Measurements from ENCODE around the gene HMGCL.
"Not testable (repeated sequence)": the region's sequence is repeated elsewhere in the genome, so short reads cannot be mapped to it uniquely, and the experiment has no call there.

Gene HMGCL

DNA sequence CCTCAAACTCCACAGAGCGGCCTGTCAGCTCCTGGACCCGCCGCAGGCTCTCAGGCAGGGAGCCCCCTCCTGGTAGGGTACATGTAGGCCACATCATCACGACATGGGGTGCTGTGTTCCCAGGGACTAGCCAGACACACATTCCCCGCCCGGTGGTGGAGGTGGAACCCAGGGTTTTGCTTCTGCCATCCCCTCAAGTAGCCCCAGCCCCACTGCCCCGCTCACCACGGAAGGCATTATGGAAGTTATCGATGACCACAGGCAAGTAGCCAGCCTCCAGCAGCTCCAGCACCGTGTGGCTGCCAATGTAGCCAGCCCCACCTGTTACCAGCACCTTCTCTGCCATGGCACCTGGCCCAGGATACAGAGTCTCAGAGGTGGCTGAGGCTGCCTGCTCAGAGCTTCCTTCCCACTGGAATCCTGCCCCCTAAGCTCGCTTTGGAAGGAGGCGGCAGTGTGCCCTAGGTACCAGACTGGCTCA is 26.5 kb downstream of the HMGCL start:
- TF ChIP-seq, protein P1, sequence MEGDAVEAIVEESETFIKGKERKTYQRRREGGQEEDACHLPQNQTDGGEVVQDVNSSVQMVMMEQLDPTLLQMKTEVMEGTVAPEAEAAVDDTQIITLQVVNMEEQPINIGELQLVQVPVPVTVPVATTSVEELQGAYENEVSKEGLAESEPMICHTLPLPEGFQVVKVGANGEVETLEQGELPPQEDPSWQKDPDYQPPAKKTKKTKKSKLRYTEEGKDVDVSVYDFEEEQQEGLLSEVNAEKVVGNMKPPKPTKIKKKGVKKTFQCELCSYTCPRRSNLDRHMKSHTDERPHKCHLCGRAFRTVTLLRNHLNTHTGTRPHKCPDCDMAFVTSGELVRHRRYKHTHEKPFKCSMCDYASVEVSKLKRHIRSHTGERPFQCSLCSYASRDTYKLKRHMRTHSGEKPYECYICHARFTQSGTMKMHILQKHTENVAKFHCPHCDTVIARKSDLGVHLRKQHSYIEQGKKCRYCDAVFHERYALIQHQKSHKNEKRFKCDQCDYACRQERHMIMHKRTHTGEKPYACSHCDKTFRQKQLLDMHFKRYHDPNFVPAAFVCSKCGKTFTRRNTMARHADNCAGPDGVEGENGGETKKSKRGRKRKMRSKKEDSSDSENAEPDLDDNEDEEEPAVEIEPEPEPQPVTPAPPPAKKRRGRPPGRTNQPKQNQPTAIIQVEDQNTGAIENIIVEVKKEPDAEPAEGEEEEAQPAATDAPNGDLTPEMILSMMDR (IDR thresholded peaks at IDR 0.05; ENCODE audit: low read depth, low read length, missing control alignments), result peak; percentile 19
- no peak for DNase-seq (ENCODE audit: extremely low read depth, low read depth)
- peak overlapping the region; percentile 73; the same call in 1 of the 2 replicates for H3K4me3 ChIP-seq (replicated peaks; ENCODE audit: low read depth, low read length)

- no peak for DNase-seq (ENCODE audit: extremely low read depth, low read depth)
- no peak overlapping the region for H3K4me3 ChIP-seq (replicated peaks; ENCODE audit: low read depth, low read length)
- TF ChIP-seq, protein P1 (IDR thresholded peaks at IDR 0.05; ENCODE audit: low read depth, low read length, missing control alignments), result no peak
Observed at GRCh38 chr1:23797478-23798448, 27.5 kb downstream of the HMGCL start.

DNA sequence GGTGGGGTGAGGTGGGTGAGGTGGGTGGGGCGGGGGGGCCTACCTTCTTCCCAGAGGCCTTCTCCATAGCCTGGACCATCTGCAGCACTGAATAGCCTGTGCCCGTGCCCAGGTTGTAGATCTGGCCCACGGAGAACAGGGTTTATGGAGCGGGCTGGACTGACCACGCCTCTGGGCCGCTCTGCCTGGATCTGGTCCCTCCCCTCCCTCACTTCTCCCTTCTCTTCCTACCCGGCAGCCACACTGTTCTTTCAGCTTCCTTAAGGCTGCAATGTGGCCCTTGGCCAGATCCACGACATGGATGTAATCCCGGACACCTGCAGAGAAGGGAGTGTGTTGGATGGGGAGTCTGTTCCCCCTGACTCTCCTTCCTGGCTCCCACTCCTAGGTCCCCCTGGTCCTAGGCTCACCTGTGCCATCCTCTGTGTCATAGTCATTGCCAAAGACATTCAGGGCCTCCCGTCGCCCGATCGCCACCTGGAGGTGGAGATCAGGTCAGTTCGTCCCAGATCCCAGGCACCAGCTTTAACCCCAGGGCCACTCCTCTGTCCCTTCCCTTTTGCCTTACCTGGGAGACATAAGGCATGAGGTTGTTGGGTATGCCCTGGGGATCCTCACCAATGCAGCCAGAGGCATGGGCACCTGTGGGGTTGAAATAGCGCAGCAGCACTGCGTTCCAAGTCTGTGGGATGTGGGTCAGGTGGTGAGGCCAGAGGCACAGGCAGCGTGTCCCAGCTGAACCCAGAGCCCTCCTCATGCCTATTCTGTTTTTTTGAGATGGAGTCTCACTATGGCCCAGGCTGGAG is 28.6 kb downstream of the HMGCL start:
- TF ChIP-seq, protein P1 (IDR thresholded peaks at IDR 0.05; ENCODE audit: low read depth, low read length, missing control alignments), result no peak
- no peak overlapping the region for H3K4me3 ChIP-seq (replicated peaks; ENCODE audit: low read depth, low read length)
- DNase-seq (ENCODE audit: extremely low read depth, low read depth), result no peak

DNA sequence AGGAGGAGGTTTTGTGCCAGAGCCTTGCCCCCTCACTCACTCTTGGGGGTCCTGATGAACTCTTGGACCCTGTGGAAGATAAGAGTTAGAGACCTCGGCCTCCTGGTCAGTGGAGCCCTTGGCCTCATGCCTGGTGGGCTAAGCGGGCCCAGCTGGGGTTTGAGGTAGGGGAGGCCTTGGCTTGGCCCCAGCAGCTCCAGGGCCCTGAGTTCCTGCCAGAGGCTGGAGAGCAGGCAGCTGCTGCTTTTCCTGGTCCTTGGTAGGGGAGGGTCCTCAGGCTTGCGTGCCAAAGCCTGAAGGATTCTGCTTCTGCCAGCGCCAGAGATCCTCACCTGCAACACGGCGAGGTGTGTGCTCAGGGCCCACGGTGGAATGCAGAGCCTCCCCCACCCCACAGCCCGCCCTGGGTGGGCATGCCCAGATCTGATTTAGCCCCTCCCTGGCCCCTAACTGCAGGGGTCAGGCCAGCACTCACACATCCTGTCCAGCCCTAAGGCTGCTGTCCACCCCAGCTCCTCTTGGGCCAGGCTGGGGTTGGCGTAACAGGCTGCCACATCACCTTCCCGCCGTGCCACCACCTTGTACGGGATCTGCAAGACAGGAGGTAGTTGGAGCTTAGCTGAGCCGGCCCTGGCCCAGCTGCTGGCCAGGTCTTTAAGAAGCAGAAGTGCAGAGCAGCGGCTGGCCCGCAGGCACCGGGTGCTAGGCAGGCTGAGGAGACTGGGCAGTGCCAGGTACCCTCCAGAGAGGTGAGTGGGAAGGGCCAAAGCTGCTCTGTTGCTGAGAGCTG is 29.4 kb downstream of the HMGCL start:
- no peak for DNase-seq (ENCODE audit: extremely low read depth, low read depth)
- H3K4me3 ChIP-seq (replicated peaks; ENCODE audit: low read depth, low read length), result no peak overlapping the region
- TF ChIP-seq, protein P1 (IDR thresholded peaks at IDR 0.05; ENCODE audit: low read depth, low read length, missing control alignments), result no peak

DNA sequence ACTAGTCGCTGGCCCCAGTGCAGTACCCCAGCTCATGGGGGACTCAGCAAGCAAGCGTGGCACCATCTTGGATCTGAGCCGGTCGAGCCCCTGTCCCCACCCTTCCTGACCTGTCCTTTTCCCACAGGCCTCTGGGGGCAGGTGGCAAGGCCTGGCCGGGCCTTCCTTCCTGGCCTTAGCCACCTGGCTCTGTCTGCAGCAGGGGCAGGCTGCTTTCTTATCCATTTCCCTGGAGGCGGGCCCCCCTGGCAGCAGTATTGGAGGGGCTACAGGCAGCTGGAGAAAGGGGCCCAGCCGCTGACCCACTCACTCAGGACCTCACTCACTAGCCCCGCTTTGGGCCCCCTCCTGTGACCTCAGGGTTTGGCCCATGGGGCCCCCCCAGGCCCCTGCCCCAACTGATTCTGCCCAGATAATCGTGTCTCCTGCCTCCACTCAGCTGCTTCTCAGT is 30.5 kb downstream of the HMGCL start:
- not testable (repeated sequence) for DNase-seq (ENCODE audit: extremely low read depth, low read depth); H3K4me3 ChIP-seq (replicated peaks; ENCODE audit: low read depth, low read length)

- DNase-seq (ENCODE audit: extremely low read depth, low read depth), result no peak
Observed at GRCh38 chr1:23793861-23794731, 31.1 kb downstream of the HMGCL start.

More at GRCh38 chr1:23793861-23794731, 31.1 kb downstream of the HMGCL start:
- no peak overlapping the region for H3K4me3 ChIP-seq (replicated peaks; ENCODE audit: low read depth, low read length)
- TF ChIP-seq, protein P1 (IDR thresholded peaks at IDR 0.05; ENCODE audit: low read depth, low read length, missing control alignments), result no peak

Measured in HFF-Myc (cell line).